Prostate gland (tissue), 2 donors: ENCODE measurements around the gene NKD2.

Source experiments
- POLR2A ChIP-seq: fragments of 450-650 bp; IDR thresholded peaks from one replicate; pipeline ENCODE4 v1.6.1; 2016; ENCODE audit warnings: antibody characterized with exemption, mild to moderate bottlenecking
- TF ChIP-seq, protein P1 (sequence below), 4 experiments: fragments of 200-600 bp in 2 of 4; fragments of 450-650 bp in 2 of 4; sonication (generic) in 2 of 4; IDR thresholded peaks; 1 replicate in 3 of 4; 2 replicates in 1 of 4; pipeline ENCODE4 v1.5.1; 2016 to 2019; ENCODE audit warnings: antibody characterized with exemption in 4 of 4, mild to moderate bottlenecking in 2 of 4, moderate library complexity in 2 of 4

DNA sequence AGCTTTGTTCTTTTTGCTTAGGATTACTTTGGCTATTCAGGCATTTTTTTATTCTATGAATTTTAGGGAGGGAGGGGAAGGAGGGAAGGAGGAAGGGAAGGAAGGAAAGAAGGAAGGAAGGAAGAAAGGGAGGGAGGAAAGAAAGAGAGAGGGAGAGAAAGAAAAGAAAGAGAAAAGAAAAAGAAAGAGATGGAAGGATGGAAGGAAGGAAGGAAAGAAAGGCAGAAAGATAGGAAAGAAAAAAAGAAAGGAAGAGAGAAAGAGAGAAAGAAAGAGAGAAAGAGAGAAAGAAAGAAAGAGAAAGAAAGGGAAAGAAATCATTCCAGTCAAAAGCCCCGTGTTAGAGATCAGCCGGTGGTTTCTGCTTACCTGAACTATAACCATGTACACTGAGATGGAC, 20.8 kb upstream of the NKD2 start:
- no peak for TF ChIP-seq POLR2A
- TF ChIP-seq, protein P1, sequence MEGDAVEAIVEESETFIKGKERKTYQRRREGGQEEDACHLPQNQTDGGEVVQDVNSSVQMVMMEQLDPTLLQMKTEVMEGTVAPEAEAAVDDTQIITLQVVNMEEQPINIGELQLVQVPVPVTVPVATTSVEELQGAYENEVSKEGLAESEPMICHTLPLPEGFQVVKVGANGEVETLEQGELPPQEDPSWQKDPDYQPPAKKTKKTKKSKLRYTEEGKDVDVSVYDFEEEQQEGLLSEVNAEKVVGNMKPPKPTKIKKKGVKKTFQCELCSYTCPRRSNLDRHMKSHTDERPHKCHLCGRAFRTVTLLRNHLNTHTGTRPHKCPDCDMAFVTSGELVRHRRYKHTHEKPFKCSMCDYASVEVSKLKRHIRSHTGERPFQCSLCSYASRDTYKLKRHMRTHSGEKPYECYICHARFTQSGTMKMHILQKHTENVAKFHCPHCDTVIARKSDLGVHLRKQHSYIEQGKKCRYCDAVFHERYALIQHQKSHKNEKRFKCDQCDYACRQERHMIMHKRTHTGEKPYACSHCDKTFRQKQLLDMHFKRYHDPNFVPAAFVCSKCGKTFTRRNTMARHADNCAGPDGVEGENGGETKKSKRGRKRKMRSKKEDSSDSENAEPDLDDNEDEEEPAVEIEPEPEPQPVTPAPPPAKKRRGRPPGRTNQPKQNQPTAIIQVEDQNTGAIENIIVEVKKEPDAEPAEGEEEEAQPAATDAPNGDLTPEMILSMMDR (IDR thresholded peaks at IDR 0.05): no peak
